ENCODE results near the gene CTCFL.
A peak's percentile ranks its signal among the peaks of the same experiment; 100 is the strongest.

The CTCFL gene

GRCh38 chr20:57559658-57560553, 35.0 kb upstream of the CTCFL start:
- DNase-seq: no peak

- no peak for DNase-seq
Measured at GRCh38 chr20:57559289-57559634, 34.3 kb upstream of the CTCFL start.

GRCh38 chr20:57558614-57559288, 33.8 kb upstream of the CTCFL start:
- DNase-seq: no peak

GRCh38 chr20:57557926-57558613, 33.1 kb upstream of the CTCFL start:
- DNase-seq: no peak

DNA sequence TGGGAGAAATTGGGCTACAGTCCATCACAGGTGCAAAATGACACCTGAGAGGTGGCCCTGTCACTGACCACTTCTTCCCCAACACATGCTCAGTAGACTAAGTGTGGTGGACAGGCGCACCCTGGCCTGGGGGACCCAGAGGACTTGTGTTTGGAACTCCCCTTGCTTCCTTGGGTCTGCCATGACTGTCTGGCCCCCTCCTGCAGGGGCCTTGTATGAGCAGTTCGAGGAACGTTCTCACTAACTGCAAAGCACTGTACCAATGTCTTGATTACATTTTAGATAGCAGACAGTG, 32.0 kb upstream of the CTCFL start:
- no peak for DNase-seq

GRCh38 chr20:57555457-57556184, 30.7 kb upstream of the CTCFL start:
- DNase-seq: no peak

DNA sequence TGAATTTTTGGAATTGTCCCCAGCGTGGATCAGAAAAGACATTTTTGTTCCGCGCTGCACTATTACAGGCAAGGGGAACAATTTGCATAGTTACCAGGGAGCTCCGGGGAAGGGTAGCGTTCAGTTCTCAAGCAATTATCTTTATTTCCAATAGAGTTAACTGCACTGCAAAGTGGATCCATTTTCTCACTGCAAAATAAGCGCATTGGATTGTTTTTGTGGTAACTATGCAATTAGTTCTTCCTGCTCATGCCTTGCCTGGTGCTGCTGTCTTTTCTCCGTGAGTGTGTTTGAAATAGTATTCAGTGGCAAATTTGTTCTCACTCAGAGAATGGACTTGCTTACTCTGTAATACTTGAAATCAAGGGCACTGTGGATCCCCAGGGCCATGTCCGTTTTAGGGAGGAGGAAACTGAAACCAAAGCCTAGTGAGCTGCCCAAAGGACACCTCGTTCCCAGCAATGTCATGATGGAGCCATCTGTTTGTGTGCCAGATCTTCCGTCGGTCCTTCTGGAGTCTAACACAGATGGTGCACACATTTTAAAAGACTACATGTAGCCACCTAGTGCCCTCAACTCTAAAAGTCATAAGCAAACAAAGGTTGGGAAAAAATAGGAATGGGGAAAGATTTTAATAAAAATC, 28.6 kb upstream of the CTCFL start:
- DNase-seq: no peak

- DNase-seq: no peak
Measured at GRCh38 chr20:57552471-57552870, 27.5 kb upstream of the CTCFL start.

GRCh38 chr20:57548177-57549058, 23.5 kb upstream of the CTCFL start:
- DNase-seq: peak; percentile 7

DNA sequence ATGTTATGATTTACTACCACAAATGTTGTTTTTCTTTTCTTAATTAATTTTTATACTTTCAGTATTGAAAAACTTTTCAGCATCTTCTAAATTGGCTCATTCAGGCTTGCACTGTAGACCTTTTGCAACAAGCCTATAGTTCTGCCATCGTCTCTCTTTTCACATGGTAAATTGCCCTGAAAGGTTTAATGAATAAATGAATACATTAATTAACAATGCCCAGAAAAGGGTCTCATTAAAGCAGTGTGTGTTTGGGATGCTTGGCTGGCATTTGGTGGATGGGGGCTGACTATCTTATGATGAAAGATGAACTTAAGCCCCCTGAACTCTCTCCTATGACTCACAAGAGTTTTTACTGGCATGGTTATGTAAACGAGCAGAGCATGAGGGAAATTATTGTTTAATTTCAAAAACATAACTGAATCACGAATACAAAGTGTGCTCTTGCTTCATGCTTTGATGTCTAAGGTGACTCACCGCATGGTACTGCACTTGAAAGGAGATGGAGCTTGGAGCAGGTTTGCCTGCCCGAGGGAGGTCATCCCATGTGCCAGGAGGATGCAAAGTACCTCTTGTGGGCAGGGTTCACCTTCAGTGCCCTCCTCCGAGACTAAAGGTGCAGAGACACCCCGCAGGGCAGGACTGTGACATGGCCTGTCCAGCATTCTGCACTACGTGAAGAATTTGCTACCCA, 22.2 kb upstream of the CTCFL start:
- no peak for DNase-seq

DNA sequence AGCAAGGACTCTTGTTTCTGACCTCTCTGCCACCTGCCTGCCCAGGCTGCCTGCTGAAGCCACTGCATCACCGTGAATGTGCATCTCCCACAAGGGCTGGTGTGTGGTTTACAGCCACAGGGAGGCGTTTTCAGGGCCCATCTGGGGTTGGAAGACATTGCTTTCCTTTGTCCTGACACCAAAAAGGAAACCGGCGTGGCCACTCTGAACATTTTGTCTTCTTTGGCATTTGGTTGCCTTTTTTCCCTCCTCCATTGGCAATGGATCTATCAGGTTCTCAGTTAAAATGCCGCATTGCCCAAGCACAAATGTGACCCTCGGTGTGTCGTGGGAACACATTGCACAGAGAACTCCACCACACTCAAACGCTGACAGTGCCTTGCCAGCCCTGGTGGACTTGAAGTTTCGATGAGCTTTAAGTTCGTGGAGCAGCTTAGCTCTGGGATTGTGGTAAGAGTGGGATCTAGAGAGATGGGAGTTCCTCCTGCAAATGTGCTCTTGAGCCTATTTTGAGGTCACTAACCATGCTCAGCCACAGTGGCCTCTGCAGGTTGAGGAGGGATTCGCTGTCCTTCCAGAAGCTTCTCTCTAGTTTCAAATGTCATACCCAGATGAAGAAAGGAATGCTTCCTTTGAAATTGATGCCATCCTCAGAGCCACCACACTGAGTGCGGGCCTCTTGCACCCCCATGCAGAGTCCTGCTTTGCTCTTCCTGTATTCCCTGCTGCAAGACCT, 21.2 kb upstream of the CTCFL start:
- DNase-seq: no peak

- no peak for DNase-seq
Measured at GRCh38 chr20:57544838-57545564, 20.1 kb upstream of the CTCFL start.

DNA sequence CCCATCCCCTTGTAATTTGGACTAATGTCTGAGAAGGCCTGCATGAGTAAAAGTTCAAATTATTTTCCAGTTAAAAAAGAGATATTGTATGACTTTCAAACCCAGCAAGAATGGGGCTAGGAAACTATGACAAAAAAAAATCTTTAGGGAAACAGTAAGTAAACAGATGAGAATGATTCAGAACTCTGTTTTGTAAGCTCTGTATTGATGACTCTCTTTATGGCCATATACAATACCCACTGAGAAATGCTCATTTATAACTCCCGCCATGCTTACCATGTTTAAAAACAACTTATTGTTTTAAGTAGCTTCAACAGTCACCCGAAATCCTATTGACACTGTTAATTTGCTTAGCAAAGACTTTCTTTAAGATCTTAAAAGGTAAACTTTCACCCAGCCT, 18.8 kb upstream of the CTCFL start:
- DNase-seq: no peak

- peak; percentile 55 for DNase-seq
Measured at GRCh38 chr20:57540890-57541580, 16.1 kb upstream of the CTCFL start.

GRCh38 chr20:57539889-57540288, 14.9 kb upstream of the CTCFL start:
- DNase-seq: no peak

GRCh38 chr20:57537822-57538221, 12.9 kb upstream of the CTCFL start:
- no peak for DNase-seq

GRCh38 chr20:57536771-57537724, 12.1 kb upstream of the CTCFL start:
- no peak for DNase-seq

Measured in eye (tissue), 1 donor.